HG03108 (cell line): ENCODE data around the gene SPATA31D3.
"Not testable (repeated sequence)": the region's sequence is repeated elsewhere in the genome, so short reads cannot be mapped to it uniquely, and the experiment has no call there.

Source experiments
- ATAC-seq: cut with Tn5 transposase; IDR thresholded peaks from one replicate; pipeline ENCODE4 v1.9.1; 2021; ENCODE audit warnings: moderate library complexity; ENCODE audit not compliant: unreplicated experiment

Gene SPATA31D3

GRCh38 chr9:81943393-81943792 is at the start of gene SPATA31D3:
SPATA31D3 (plus strand) TSS chr9:81943500; CDS start chr9:81943586, 86 bp downstream.
- ATAC-seq: not testable (repeated sequence)

- no peak for ATAC-seq
Observed at GRCh38 chr9:81893929-81894328, 49.4 kb upstream of the SPATA31D3 start.

- no peak for ATAC-seq
Observed at GRCh38 chr9:81894891-81895290, 48.4 kb upstream of the SPATA31D3 start.

- no peak for ATAC-seq
Observed at GRCh38 chr9:81896070-81896469, 47.2 kb upstream of the SPATA31D3 start.

GRCh38 chr9:81898851-81899250 is 44.4 kb upstream of the SPATA31D3 start:
- no peak for ATAC-seq

GRCh38 chr9:81902196-81902595 is 41.1 kb upstream of the SPATA31D3 start:
- ATAC-seq: no peak

- ATAC-seq: no peak
Observed at GRCh38 chr9:81902626-81903025, 40.7 kb upstream of the SPATA31D3 start.

GRCh38 chr9:81906671-81907070 is 36.6 kb upstream of the SPATA31D3 start:
- ATAC-seq: no peak

GRCh38 chr9:81912135-81912534 is 31.2 kb upstream of the SPATA31D3 start:
- ATAC-seq: no peak

- no peak for ATAC-seq
Observed at GRCh38 chr9:81915801-81916505, 27.3 kb upstream of the SPATA31D3 start.

GRCh38 chr9:81918507-81918906 is 24.8 kb upstream of the SPATA31D3 start:
- ATAC-seq: not testable (repeated sequence)

- ATAC-seq: not testable (repeated sequence)
Observed at GRCh38 chr9:81928305-81928704, 15.0 kb upstream of the SPATA31D3 start, which contains the start of gene SPATA31D4. SPATA31D4 (plus strand) TSS chr9:81928428; CDS start chr9:81928514, 86 bp downstream.

- not testable (repeated sequence) for ATAC-seq
Observed at GRCh38 chr9:81930147-81930546, 13.2 kb upstream of the SPATA31D3 start.

GRCh38 chr9:81933547-81933946 is 9.8 kb upstream of the SPATA31D3 start:
- not testable (repeated sequence) for ATAC-seq

- not testable (repeated sequence) for ATAC-seq
Observed at GRCh38 chr9:81948650-81949049, 5.3 kb downstream of the SPATA31D3 start.

- ATAC-seq: no peak
Observed at GRCh38 chr9:81953096-81953495, 9.8 kb downstream of the SPATA31D3 start.

GRCh38 chr9:81955625-81956024 is 12.3 kb downstream of the SPATA31D3 start:
- ATAC-seq: no peak

GRCh38 chr9:81964218-81965171 is 21.2 kb downstream of the SPATA31D3 start:
- ATAC-seq: no peak

GRCh38 chr9:81968026-81968425 is 24.7 kb downstream of the SPATA31D3 start:
- no peak for ATAC-seq

- ATAC-seq: no peak
Observed at GRCh38 chr9:81969971-81970370, 26.7 kb downstream of the SPATA31D3 start.

GRCh38 chr9:81971727-81972126 is 28.4 kb downstream of the SPATA31D3 start:
- no peak for ATAC-seq

GRCh38 chr9:81974764-81975163 is 31.5 kb downstream of the SPATA31D3 start:
- ATAC-seq: no peak
